Endometrial microvascular endothelial cells (primary cell): ENCODE measurements around the gene PLEK2. TPM values are rescaled to one million over a fixed set of nuclear protein-coding genes. Genes with fewer than 3 reads are reported as not detected.
"Not testable (repeated sequence)": the region's sequence is repeated elsewhere in the genome, so short reads cannot be mapped to it uniquely, and the experiment has no call there.

Experiments used
- in situ Hi-C: cut with HindIII; loops from 2 replicates; pipeline ENCODE4 v1.10.0; 2017; ENCODE audit warnings: low sequenced_read_pairs, low pct_unique_long_range_greater_than_20kb; ENCODE audit errors: inconsistent ontology term
- total RNA-seq: library from RNA; depleted of rRNA; stranded (reverse); fragments of >200 nt; gene quantifications from one replicate; pipeline ENCODE4 v1.2.3, GENCODE V29; 2015; ENCODE audit errors: inconsistent ontology term

Gene PLEK2
- total RNA-seq, 1 donor from 2014 or later: 51.5 TPM

- in situ Hi-C loops: no loop called here
These were observed 1.7 kb downstream of the PLEK2 start for GRCh38 chr14:67410313-67410712.

- in situ Hi-C loops: no loop called here
These were observed 2.5 kb downstream of the PLEK2 start for GRCh38 chr14:67409461-67409860.

- in situ Hi-C loops: not testable (repeated sequence)
These were observed 3.7 kb downstream of the PLEK2 start for GRCh38 chr14:67408122-67408801.

GRCh38 chr14:67405771-67406170, 6.2 kb downstream of the PLEK2 start:
- in situ Hi-C loops: no loop called here

GRCh38 chr14:67400434-67400833, 11.5 kb downstream of the PLEK2 start:
- in situ Hi-C loops: no loop called here

GRCh38 chr14:67397536-67397935, 14.4 kb downstream of the PLEK2 start:
- in situ Hi-C loops: no loop called here

GRCh38 chr14:67396381-67396970, 15.5 kb downstream of the PLEK2 start:
- in situ Hi-C loops: no loop called here

- in situ Hi-C loops: no loop called here
These were observed 16.1 kb downstream of the PLEK2 start for GRCh38 chr14:67395876-67396189.

- in situ Hi-C loops: no loop called here
These were observed 16.7 kb downstream of the PLEK2 start for GRCh38 chr14:67395086-67395875.

GRCh38 chr14:67393689-67394088, 18.3 kb downstream of the PLEK2 start:
- in situ Hi-C loops: no loop called here

GRCh38 chr14:67392800-67393199, 19.2 kb downstream of the PLEK2 start:
- in situ Hi-C loops: no loop called here

- in situ Hi-C loops: no loop called here
These were observed 19.8 kb downstream of the PLEK2 start for GRCh38 chr14:67392123-67392522.

GRCh38 chr14:67391268-67391667, 20.7 kb downstream of the PLEK2 start:
- in situ Hi-C loops: no loop called here

GRCh38 chr14:67389811-67390534, 22.0 kb downstream of the PLEK2 start:
- in situ Hi-C loops: no loop called here

- in situ Hi-C loops: no loop called here
These were observed 22.7 kb downstream of the PLEK2 start for GRCh38 chr14:67389275-67389674.

GRCh38 chr14:67387195-67387594, 24.8 kb downstream of the PLEK2 start:
- in situ Hi-C loops: no loop called here

GRCh38 chr14:67385618-67386017, 26.3 kb downstream of the PLEK2 start:
- in situ Hi-C loops: no loop called here

GRCh38 chr14:67385120-67385519, 26.8 kb downstream of the PLEK2 start:
- in situ Hi-C loops: no loop called here

GRCh38 chr14:67377916-67378315, 34.0 kb downstream of the PLEK2 start:
- in situ Hi-C loops: no loop called here

GRCh38 chr14:67373347-67373746, 38.6 kb downstream of the PLEK2 start:
- in situ Hi-C loops: no loop called here
